Astrocyte of the spinal cord (primary cell): ENCODE data around the gene CYTIP.
A peak's percentile ranks its signal among the peaks of the same experiment; 100 is the strongest.

ENCODE experiments used
- DNase-seq: peaks from one replicate; pipeline ENCODE4 v3.0.0; 2011; ENCODE audit warnings: low read depth, low spot score
- H3K4me3 ChIP-seq: 2 replicates; pipeline ENCODE4 v1.5.1; 2011; ENCODE audit warnings: low read depth, mild to moderate bottlenecking, low read length, moderate library complexity
- in situ Hi-C: cut with HindIII; loops from 2 replicates; pipeline ENCODE4 v1.10.0; 2017; ENCODE audit warnings: low sequenced_read_pairs
- TF ChIP-seq, protein P1 (sequence below): IDR thresholded peaks from 2 replicates; pipeline ENCODE4 v1.5.1; 2012; ENCODE audit warnings: low read depth, mild to moderate bottlenecking, low read length, inconsistent platforms

CYTIP gene

DNA sequence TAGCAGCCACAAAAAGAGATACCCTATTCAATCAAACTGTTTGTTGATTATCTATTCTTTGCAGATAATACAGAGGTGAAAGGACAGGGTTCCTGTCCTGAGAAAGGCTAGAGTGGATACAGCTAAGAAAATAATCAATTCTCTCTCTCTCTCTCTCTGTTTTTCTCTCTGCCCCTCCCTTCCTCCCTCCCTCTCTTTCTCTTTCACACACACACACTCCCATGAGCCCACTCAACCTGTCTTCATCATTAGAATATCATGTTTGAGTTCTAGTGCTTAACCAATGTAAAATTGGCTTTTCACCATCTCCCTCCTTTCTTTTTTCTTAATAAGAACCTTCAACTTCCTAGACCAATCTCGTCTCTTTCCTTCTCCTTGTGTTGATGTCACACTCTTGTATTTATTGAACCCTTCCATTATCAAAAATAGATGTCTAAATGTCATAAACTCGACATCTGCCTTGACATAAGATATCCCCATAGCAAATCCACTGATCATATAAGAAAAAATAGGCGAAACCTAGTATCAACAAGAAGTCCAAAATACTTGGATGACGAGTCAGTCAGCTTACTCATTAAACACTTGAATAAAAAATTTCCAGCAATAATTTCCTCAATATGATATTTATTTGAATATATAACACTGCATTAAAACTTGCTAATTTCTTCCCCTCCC lies 42.8 kb upstream of the CYTIP start:
- no peak for DNase-seq
- TF ChIP-seq, protein P1, sequence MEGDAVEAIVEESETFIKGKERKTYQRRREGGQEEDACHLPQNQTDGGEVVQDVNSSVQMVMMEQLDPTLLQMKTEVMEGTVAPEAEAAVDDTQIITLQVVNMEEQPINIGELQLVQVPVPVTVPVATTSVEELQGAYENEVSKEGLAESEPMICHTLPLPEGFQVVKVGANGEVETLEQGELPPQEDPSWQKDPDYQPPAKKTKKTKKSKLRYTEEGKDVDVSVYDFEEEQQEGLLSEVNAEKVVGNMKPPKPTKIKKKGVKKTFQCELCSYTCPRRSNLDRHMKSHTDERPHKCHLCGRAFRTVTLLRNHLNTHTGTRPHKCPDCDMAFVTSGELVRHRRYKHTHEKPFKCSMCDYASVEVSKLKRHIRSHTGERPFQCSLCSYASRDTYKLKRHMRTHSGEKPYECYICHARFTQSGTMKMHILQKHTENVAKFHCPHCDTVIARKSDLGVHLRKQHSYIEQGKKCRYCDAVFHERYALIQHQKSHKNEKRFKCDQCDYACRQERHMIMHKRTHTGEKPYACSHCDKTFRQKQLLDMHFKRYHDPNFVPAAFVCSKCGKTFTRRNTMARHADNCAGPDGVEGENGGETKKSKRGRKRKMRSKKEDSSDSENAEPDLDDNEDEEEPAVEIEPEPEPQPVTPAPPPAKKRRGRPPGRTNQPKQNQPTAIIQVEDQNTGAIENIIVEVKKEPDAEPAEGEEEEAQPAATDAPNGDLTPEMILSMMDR = no peak
- in situ Hi-C loops = no loop called here
- no peak overlapping the region for H3K4me3 ChIP-seq

DNA sequence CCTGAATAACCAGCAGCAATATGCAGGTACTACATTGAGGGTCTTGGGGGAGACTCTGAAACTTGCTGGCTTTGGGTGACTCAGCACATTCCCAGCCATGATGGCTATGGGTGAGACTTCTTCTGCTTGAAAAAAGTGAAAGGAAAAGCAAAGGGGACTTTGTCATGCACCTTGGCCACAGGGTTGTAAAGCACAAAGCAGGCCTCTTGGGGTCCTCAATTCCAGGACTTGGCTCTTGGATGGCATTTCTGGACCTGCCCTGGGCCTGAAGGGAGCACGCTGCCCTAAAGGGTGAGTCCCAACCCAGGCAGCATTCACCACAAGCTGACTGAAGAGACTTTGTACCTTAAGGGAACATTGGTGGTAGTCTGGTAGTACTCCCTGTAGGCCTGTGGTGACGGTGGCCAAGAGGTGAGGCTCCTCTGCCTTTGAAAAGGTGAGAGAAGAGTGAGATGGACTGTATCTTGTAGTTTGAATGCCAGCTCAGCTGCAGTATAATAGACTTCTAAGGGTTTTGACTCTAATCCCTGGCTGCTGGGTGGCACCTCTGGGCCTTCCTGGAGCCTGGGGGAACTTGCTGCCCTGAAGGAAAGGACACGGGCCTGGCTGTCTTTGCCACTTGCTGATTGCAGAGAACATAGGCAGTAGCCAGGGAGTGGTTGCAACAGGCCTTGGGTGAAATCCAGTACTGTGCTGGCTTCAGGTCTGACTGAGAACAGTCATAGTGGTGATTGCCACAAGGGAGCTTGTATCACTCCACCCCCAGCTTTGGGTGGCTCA lies 36.5 kb upstream of the CYTIP start:
- H3K4me3 ChIP-seq = no peak overlapping the region
- TF ChIP-seq, protein P1 = no peak
- DNase-seq = no peak
- in situ Hi-C loops = no loop called here

DNA sequence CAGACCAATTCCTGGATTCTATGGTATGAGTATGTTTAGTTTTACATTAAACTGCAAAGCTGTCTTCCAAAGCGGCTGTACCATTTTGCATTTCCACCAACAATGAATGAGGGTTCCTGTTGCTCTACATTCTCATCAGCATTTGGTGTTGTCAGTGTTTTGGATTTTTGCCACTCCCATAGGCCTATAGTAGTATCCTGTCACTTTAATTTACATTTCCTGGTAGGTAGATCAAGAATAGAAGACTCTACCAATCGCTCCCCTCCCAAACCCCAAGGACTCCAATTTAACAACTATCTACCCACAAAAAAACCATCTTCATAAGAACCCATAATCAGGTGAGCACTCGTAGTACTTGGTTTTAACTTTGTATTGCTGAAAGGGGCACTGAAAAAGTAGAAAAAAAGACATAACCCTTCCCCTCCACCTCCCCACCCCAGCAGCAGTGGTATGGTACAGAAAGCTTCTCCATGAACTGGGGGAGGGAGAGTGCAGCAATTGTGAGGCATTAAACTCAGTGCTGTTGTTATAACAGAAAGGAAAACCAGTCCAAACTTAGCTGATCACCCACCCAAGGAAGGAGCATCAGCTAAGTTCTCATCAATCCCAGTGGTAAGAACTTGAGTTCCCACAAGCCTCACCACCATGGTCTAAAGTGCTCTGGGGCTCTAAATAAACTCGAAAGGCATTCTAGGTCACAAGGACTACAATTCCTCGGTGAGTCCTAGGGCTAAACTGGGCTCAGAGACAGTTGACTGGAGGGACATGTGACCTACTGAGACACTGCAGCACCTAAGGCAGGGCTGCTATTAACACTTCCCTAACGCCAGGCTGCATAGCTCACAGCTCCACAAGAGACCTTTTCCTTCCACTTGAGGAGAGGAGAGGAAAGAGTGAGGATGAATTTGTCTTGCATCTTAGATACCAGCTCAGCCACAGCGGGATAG lies 35.5 kb upstream of the CYTIP start:
- no peak for DNase-seq
- in situ Hi-C loops = no loop called here
- TF ChIP-seq, protein P1 = no peak
- H3K4me3 ChIP-seq = no peak overlapping the region

- TF ChIP-seq, protein P1 = no peak
- H3K4me3 ChIP-seq = no peak overlapping the region
- DNase-seq = no peak
- in situ Hi-C loops = no loop called here
Measured at GRCh38 chr2:157477919-157478318, 34.0 kb upstream of the CYTIP start.

GRCh38 chr2:157476953-157477709 lies 33.2 kb upstream of the CYTIP start:
- H3K4me3 ChIP-seq = no peak overlapping the region
- DNase-seq = peak; percentile 54
- in situ Hi-C loops = no loop called here
- TF ChIP-seq, protein P1 = no peak
